Mesendoderm (in vitro differentiated cells): ENCODE measurements around the gene MAK.

Experiments used
- DNase-seq: peaks from one replicate; pipeline ENCODE4 v3.0.0; 2013
- H2AK5ac ChIP-seq: 2 replicates; pipeline ENCODE4 v1.6.1; 2013; ENCODE audit warnings: low read length, inconsistent platforms
- H2BK120ac ChIP-seq: 2 replicates; pipeline ENCODE4 v1.6.1; 2013; ENCODE audit warnings: low read depth, mild to moderate bottlenecking, low read length, moderate library complexity, mixed read lengths
- H2BK15ac ChIP-seq: replicated peaks from 2 replicates; pipeline ENCODE4 v1.6.1; 2013; ENCODE audit warnings: low read depth, mild to moderate bottlenecking, moderate library complexity
- H2BK5ac ChIP-seq: 2 replicates; pipeline ENCODE4 v1.6.1; 2013; ENCODE audit warnings: low read length, inconsistent platforms
- H3K18ac ChIP-seq: 2 replicates; pipeline ENCODE4 v1.6.1; 2013; ENCODE audit warnings: mild to moderate bottlenecking, low read length, mixed read lengths
- H3K23ac ChIP-seq: one replicate; pipeline ENCODE4 v1.6.1; 2013; ENCODE audit warnings: low read length
- H3K27ac ChIP-seq: 2 replicates; pipeline ENCODE4 v1.5.1; 2013; ENCODE audit warnings: low read depth, mild to moderate bottlenecking, inconsistent platforms, low read length, moderate library complexity
- H3K27me3 ChIP-seq: 2 replicates; pipeline ENCODE4 v1.6.1; 2013; ENCODE audit warnings: low read length, control low read depth, mild to moderate bottlenecking, inconsistent platforms; ENCODE audit not compliant: insufficient read depth, poor library complexity
- H3K36me3 ChIP-seq: 2 replicates; pipeline ENCODE4 v1.6.1; 2013; ENCODE audit warnings: low read length, inconsistent platforms; ENCODE audit not compliant: control insufficient read depth, insufficient read depth
- H3K4ac ChIP-seq: one replicate; pipeline ENCODE4 v1.6.1; 2013; ENCODE audit warnings: low read depth, mild to moderate bottlenecking, low read length, moderate library complexity
- H3K4me1 ChIP-seq: 2 replicates; pipeline ENCODE4 v1.6.1; 2013; ENCODE audit warnings: low read depth, low read length, inconsistent platforms; ENCODE audit not compliant: control insufficient read depth
- H3K4me2 ChIP-seq: 2 replicates; pipeline ENCODE4 v1.6.1; 2013; ENCODE audit warnings: low read length
- H3K4me3 ChIP-seq: 2 replicates; pipeline ENCODE4 v1.5.1; 2013; ENCODE audit warnings: mild to moderate bottlenecking, low read length
- H3K56ac ChIP-seq: one replicate; pipeline ENCODE4 v1.6.1; 2013; ENCODE audit warnings: low read length
- H3K79me1 ChIP-seq: 2 replicates; pipeline ENCODE4 v1.6.1; 2013; ENCODE audit warnings: low read length, inconsistent platforms
- H3K79me2 ChIP-seq: 2 replicates; pipeline ENCODE4 v1.6.1; 2013; ENCODE audit warnings: mild to moderate bottlenecking, low read length; ENCODE audit not compliant: control insufficient read depth, insufficient read depth
- H3K9ac ChIP-seq: 2 replicates; pipeline ENCODE4 v1.6.1; 2013; ENCODE audit warnings: low read length, inconsistent platforms
- H4K5ac ChIP-seq: one replicate; pipeline ENCODE4 v1.6.1; 2013; ENCODE audit warnings: low read length
- H4K8ac ChIP-seq: one replicate; pipeline ENCODE4 v1.6.1; 2013; ENCODE audit warnings: low read depth, mild to moderate bottlenecking, control low read depth, low read length, moderate library complexity
- WGBS: extraction: QIAGEN DNeasy Blood & Tissue Kit; methylation state at CpG from one replicate; pipeline ENCODE4 v1.1.7; 2013; ENCODE audit warnings: low lambda C conversion rate, missing lambda C conversion rate; ENCODE audit not compliant: insufficient coverage; ENCODE audit errors: extremely low coverage; 5-methylcytosine and 5-hydroxymethylcytosine counted together

Gene MAK

DNA sequence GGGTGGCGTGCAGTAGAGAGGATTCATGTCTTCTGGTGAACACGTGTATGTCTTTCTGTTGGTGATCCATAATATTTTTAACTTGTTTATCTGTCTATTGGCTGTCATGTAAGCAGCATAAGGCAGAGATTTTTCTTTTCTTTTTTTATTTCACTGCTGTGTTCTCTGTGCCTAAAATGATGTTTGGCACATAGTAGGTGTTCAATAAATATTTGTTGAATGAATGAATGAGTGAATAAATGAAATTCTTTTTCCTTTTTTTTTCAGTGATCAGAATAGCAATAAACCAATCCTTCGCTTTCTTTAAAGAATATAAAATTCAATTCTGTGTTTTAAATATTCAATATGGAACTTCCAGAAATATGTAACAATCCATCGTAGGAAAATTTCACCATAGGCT, 30.0 kb downstream of the MAK start:
- H3K56ac ChIP-seq: no peak overlapping the region
- WGBS: no CpG with 5 or more reads among the region's 4 CpGs
- H4K8ac ChIP-seq: no peak overlapping the region
- no peak overlapping the region for H3K18ac ChIP-seq
- H4K5ac ChIP-seq: no peak overlapping the region
- no peak overlapping the region for H2BK120ac ChIP-seq
- H2AK5ac ChIP-seq: no peak overlapping the region
- no peak overlapping the region for H2BK5ac ChIP-seq
- no peak overlapping the region for H3K4me3 ChIP-seq
- H3K23ac ChIP-seq: no peak overlapping the region
- no peaks in the 10 kb centered on the region for H3K79me1 ChIP-seq
- H3K79me2 ChIP-seq: no peaks in the 10 kb centered on the region
- no peak overlapping the region for H3K4me2 ChIP-seq
- no peaks in the 10 kb centered on the region for H3K36me3 ChIP-seq
- no peak overlapping the region for H3K27ac ChIP-seq
- H3K4ac ChIP-seq: no peak overlapping the region
- H2BK15ac ChIP-seq: no peak overlapping the region
- DNase-seq: no peak
- no peaks in the 10 kb centered on the region for H3K27me3 ChIP-seq
- H3K9ac ChIP-seq: no peak overlapping the region
- H3K4me1 ChIP-seq: no peaks in the 10 kb centered on the region

DNA sequence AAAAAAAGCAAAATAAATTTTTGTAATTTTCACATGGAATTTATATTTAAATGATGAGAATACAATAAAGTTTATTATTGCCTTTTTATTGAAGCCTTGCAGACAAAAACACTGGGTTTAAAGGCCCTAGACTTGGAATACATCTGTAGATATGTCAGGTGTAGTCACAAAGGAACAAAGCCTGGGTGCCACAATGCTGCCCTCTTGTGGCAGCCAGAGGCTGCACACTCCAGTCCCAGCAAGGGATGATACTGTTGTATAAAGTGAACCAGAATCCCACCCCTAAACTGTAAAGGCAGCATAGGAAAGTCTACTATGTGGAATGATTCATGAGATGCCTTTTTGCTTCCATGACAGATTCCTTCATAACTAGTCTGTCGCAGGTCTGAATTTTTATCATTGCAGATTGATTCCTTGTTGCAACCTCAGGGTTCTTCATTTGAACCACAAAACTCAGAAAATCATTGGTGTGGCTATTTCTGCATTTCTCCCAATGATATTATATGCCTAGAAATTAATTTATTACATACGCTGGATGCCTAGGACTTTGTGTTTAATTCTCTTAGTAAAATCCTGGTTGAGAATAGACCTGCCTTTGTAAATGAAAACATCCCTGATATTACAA, 37.0 kb downstream of the MAK start:
- Histone ChIP-seq H3K56ac (no peak overlapping the region), H3K9ac (no peak overlapping the region), H3K4ac (no peak overlapping the region), H3K4me1 (no peaks in the 10 kb centered on the region), H4K8ac (no peak overlapping the region), H3K18ac (no peak overlapping the region), H2BK120ac (no peak overlapping the region), H3K36me3 (no peaks in the 10 kb centered on the region), H3K79me1 (no peaks in the 10 kb centered on the region), H3K4me2 (no peak overlapping the region), H4K5ac (no peak overlapping the region), H3K4me3 (no peak overlapping the region), H3K23ac (no peak overlapping the region), H2BK5ac (no peak overlapping the region), H3K27me3 (no peaks in the 10 kb centered on the region), H3K79me2 (no peaks in the 10 kb centered on the region), H2AK5ac (no peak overlapping the region), H3K27ac (no peak overlapping the region), H2BK15ac (no peak overlapping the region)
- peak; percentile 61 for DNase-seq
- WGBS: no CpG with 5 or more reads among the region's 2 CpGs

GRCh38 chr6:10800810-10801209, 37.5 kb downstream of the MAK start:
- H3K27ac ChIP-seq: no peak overlapping the region
- H3K23ac ChIP-seq: no peak overlapping the region
- no peak overlapping the region for H3K9ac ChIP-seq
- no peak overlapping the region for H4K5ac ChIP-seq
- no peaks in the 10 kb centered on the region for H3K36me3 ChIP-seq
- no peak overlapping the region for H2BK5ac ChIP-seq
- no peak overlapping the region for H2BK15ac ChIP-seq
- peak; percentile 28 for DNase-seq
- H3K56ac ChIP-seq: no peak overlapping the region
- no peak overlapping the region for H3K4ac ChIP-seq
- no peaks in the 10 kb centered on the region for H3K27me3 ChIP-seq
- H2AK5ac ChIP-seq: no peak overlapping the region
- H4K8ac ChIP-seq: no peak overlapping the region
- no peaks in the 10 kb centered on the region for H3K79me2 ChIP-seq
- WGBS: no CpG with 5 or more reads among the region's 3 CpGs
- no peaks in the 10 kb centered on the region for H3K79me1 ChIP-seq
- no peak overlapping the region for H2BK120ac ChIP-seq
- no peaks in the 10 kb centered on the region for H3K4me1 ChIP-seq
- no peak overlapping the region for H3K4me3 ChIP-seq
- no peak overlapping the region for H3K4me2 ChIP-seq
- no peak overlapping the region for H3K18ac ChIP-seq

GRCh38 chr6:10794239-10794638, 44.1 kb downstream of the MAK start:
- no peak overlapping the region for H3K56ac ChIP-seq
- H2BK5ac ChIP-seq: no peak overlapping the region
- H3K9ac ChIP-seq: no peak overlapping the region
- DNase-seq: peak; percentile 50
- no peak overlapping the region for H3K4me3 ChIP-seq
- no peak overlapping the region for H2AK5ac ChIP-seq
- H3K79me1 ChIP-seq: no peaks in the 10 kb centered on the region
- H3K79me2 ChIP-seq: no peaks in the 10 kb centered on the region
- H3K18ac ChIP-seq: no peak overlapping the region
- H3K27ac ChIP-seq: no peak overlapping the region
- no peaks in the 10 kb centered on the region for H3K4me1 ChIP-seq
- no CpG with 5 or more reads among the region's 3 CpGs for WGBS
- no peak overlapping the region for H3K23ac ChIP-seq
- no peak overlapping the region for H4K5ac ChIP-seq
- H3K4ac ChIP-seq: no peak overlapping the region
- H3K27me3 ChIP-seq: no peaks in the 10 kb centered on the region
- H3K36me3 ChIP-seq: no peaks in the 10 kb centered on the region
- H2BK120ac ChIP-seq: no peak overlapping the region
- no peak overlapping the region for H3K4me2 ChIP-seq
- no peak overlapping the region for H2BK15ac ChIP-seq
- H4K8ac ChIP-seq: no peak overlapping the region

DNA sequence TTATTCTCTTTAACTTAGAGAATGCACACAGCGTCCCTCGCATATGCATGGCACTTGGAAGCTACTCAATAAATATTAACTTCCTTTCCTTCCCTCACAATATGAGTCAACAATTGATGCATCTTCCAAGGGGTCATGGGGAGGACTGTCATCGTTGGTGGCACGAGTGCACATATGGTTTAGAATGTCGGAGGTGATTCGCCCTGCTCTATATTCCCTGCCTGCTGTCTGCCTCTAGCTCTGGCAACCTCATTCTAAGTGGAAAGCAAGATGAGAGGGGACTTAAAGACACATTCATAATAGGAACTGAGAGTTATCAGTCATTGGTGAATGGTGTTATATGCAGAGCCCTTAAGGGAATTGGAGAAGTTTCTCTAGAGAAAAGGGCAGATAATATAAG, 44.6 kb downstream of the MAK start:
- Histone ChIP-seq H2BK15ac (no peak overlapping the region), H2BK5ac (no peak overlapping the region), H3K79me2 (no peaks in the 10 kb centered on the region), H3K79me1 (no peaks in the 10 kb centered on the region), H3K9ac (no peak overlapping the region), H3K18ac (no peak overlapping the region), H3K4me3 (no peak overlapping the region), H3K4me1 (no peaks in the 10 kb centered on the region), H2BK120ac (no peak overlapping the region), H4K8ac (no peak overlapping the region), H4K5ac (no peak overlapping the region), H3K23ac (no peak overlapping the region), H3K27me3 (no peaks in the 10 kb centered on the region), H3K4me2 (no peak overlapping the region), H3K4ac (no peak overlapping the region), H3K56ac (no peak overlapping the region), H3K36me3 (no peaks in the 10 kb centered on the region), H3K27ac (no peak overlapping the region), H2AK5ac (no peak overlapping the region)
- no CpG with 5 or more reads among the region's 6 CpGs for WGBS
- no peak for DNase-seq

DNA sequence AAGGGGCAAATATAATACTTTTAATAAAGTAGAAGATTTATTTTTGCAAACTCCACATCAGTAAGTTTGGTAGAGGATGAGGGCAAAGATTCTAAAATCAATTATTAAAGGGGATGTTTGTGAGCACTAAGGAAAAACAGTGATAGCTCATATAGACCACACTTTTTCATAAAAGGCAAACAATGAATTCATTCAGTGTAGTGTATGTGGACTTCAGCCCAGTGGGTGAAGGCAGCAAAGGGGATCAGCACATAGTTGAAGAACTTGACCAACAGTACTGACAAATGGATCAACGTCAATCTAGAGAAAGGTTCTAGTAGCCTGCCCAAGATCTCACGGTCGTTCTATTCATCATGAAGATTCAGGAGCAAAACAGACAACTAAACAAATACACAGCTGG, 45.3 kb downstream of the MAK start:
- Histone ChIP-seq H2AK5ac (no peak overlapping the region), H3K4me1 (no peaks in the 10 kb centered on the region), H3K27ac (no peak overlapping the region), H3K56ac (no peak overlapping the region), H2BK15ac (no peak overlapping the region), H3K4me2 (no peak overlapping the region), H3K27me3 (no peaks in the 10 kb centered on the region), H4K5ac (no peak overlapping the region), H3K36me3 (no peaks in the 10 kb centered on the region), H3K79me2 (no peaks in the 10 kb centered on the region), H3K4me3 (no peak overlapping the region), H3K9ac (no peak overlapping the region), H3K4ac (no peak overlapping the region), H2BK5ac (no peak overlapping the region), H2BK120ac (no peak overlapping the region), H3K23ac (no peak overlapping the region), H3K18ac (no peak overlapping the region), H4K8ac (no peak overlapping the region), H3K79me1 (no peaks in the 10 kb centered on the region)
- WGBS: no CpG with 5 or more reads among the region's 3 CpGs
- DNase-seq: no peak
